HEK293 (cell line): ENCODE results near the gene UGT1A10.

ENCODE experiments used
- HOXA7 ChIP-seq: sonication (generic); formaldehyde crosslinking; IDR thresholded peaks from 2 replicates; pipeline ENCODE4 v1.8.1; 2022; ENCODE audit warnings: missing genetic modification reagents, borderline replicate concordance
- SCRT2 ChIP-seq: fragments of 450-650 bp; formaldehyde crosslinking; IDR thresholded peaks from 2 replicates; pipeline ENCODE4 v1.5.1; 2016; ENCODE audit warnings: missing biosample characterization, missing genetic modification characterization
- ZBTB48 ChIP-seq: fragments of 450-650 bp; formaldehyde crosslinking; IDR thresholded peaks from 2 replicates; pipeline ENCODE4 v1.5.1; 2016; ENCODE audit warnings: missing biosample characterization, missing genetic modification characterization
- ZNF350 ChIP-seq: fragments of 450-650 bp; formaldehyde crosslinking; IDR thresholded peaks from 2 replicates; pipeline ENCODE4 v1.5.0; 2017; ENCODE audit warnings: missing biosample characterization, mild to moderate bottlenecking, missing genetic modification characterization
- ZNF37A ChIP-seq: fragments of 450-650 bp; IDR thresholded peaks from 2 replicates; pipeline ENCODE4 v1.5.1; 2018; ENCODE audit warnings: missing biosample characterization, missing genetic modification characterization
- ZNF544 ChIP-seq: fragments of 450-650 bp; formaldehyde crosslinking; IDR thresholded peaks from 2 replicates; pipeline ENCODE4 v1.5.0; 2017; ENCODE audit warnings: missing biosample characterization, missing genetic modification characterization
- TF ChIP-seq, protein P1 (sequence below): fragments of 450-650 bp; formaldehyde crosslinking; IDR thresholded peaks from 2 replicates; pipeline ENCODE4 v1.5.1; 2016; ENCODE audit warnings: missing biosample characterization, missing genetic modification characterization, borderline replicate concordance
- TF ChIP-seq, protein P2 (sequence below): fragments of 450-650 bp; formaldehyde crosslinking; conservative IDR thresholded peaks from 2 replicates; pipeline ENCODE4 v1.5.1; 2016; ENCODE audit warnings: low read depth, missing biosample characterization, missing genetic modification characterization
- TF ChIP-seq, protein P3 (sequence below): fragments of 450-650 bp; formaldehyde crosslinking; IDR thresholded peaks from 2 replicates; pipeline ENCODE4 v1.5.1; 2016; ENCODE audit warnings: missing biosample characterization, missing genetic modification characterization, borderline replicate concordance
- TF ChIP-seq, protein P4 (sequence below): IDR thresholded peaks from 2 replicates; pipeline ENCODE4 v1.6.1; 2011; ENCODE audit warnings: mild to moderate bottlenecking, low read depth, low read length, borderline replicate concordance
- TF ChIP-seq, protein P5 (sequence below): fragments of 450-650 bp; formaldehyde crosslinking; IDR thresholded peaks from 2 replicates; pipeline ENCODE4 v1.5.1; 2017; ENCODE audit warnings: missing biosample characterization, missing genetic modification characterization
- TF ChIP-seq, protein P6 (sequence below): fragments of 450-650 bp; IDR thresholded peaks from 2 replicates; pipeline ENCODE4 v1.5.1; 2018; ENCODE audit warnings: missing biosample characterization, mild to moderate bottlenecking, missing genetic modification characterization

UGT1A10 gene

DNA sequence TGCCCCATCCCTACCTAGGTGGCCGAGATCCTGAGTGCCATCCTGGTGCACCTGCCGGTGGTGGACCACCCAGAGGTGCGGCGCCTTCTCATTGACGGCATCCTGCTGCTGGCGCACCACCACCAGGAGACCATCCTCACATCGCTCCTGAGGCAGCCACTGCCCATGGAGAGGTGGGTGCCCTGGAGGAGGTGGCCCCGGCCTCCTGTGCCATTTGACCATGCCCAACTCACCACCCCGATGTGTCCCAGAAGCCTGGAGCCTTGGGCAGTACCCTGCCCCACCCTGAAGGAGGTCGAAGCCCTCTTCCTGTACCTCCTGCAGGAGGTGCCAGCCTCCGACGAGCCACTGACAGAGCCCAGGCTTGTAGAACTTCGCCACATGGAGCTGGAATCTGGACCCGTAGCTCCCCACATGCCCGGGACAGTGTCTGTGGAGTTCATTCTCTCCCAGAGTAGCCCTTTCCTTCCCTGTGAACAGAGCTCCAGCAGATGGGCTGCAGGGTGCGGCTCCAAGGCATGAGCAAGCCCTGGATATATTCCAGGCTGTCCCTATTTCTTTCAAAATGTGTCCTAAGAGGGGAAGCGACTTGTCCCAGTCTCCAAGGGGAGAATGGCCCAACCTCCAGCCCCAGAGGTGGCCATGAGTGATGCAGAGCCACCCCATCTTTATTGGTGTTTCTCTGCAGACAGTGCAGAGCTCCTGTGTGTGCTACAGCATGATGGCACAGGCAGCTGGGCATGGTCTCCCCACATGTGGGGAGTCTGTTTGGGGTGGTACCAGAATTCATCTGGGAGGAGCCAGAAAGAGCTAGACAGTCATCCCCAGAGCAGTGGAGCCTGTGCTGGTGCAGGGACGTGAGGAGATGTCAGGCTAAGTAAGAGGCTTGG lies 183.9 kb downstream of the UGT1A10 start (continued):
- TF ChIP-seq, protein P1, sequence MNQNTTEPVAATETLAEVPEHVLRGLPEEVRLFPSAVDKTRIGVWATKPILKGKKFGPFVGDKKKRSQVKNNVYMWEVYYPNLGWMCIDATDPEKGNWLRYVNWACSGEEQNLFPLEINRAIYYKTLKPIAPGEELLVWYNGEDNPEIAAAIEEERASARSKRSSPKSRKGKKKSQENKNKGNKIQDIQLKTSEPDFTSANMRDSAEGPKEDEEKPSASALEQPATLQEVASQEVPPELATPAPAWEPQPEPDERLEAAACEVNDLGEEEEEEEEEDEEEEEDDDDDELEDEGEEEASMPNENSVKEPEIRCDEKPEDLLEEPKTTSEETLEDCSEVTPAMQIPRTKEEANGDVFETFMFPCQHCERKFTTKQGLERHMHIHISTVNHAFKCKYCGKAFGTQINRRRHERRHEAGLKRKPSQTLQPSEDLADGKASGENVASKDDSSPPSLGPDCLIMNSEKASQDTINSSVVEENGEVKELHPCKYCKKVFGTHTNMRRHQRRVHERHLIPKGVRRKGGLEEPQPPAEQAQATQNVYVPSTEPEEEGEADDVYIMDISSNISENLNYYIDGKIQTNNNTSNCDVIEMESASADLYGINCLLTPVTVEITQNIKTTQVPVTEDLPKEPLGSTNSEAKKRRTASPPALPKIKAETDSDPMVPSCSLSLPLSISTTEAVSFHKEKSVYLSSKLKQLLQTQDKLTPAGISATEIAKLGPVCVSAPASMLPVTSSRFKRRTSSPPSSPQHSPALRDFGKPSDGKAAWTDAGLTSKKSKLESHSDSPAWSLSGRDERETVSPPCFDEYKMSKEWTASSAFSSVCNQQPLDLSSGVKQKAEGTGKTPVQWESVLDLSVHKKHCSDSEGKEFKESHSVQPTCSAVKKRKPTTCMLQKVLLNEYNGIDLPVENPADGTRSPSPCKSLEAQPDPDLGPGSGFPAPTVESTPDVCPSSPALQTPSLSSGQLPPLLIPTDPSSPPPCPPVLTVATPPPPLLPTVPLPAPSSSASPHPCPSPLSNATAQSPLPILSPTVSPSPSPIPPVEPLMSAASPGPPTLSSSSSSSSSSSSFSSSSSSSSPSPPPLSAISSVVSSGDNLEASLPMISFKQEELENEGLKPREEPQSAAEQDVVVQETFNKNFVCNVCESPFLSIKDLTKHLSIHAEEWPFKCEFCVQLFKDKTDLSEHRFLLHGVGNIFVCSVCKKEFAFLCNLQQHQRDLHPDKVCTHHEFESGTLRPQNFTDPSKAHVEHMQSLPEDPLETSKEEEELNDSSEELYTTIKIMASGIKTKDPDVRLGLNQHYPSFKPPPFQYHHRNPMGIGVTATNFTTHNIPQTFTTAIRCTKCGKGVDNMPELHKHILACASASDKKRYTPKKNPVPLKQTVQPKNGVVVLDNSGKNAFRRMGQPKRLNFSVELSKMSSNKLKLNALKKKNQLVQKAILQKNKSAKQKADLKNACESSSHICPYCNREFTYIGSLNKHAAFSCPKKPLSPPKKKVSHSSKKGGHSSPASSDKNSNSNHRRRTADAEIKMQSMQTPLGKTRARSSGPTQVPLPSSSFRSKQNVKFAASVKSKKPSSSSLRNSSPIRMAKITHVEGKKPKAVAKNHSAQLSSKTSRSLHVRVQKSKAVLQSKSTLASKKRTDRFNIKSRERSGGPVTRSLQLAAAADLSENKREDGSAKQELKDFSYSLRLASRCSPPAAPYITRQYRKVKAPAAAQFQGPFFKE (tag by site-specific recombination): no peak
- TF ChIP-seq ZNF350 (tag by site-specific recombination): no peak
- TF ChIP-seq HOXA7: no peak
- TF ChIP-seq, protein P2, sequence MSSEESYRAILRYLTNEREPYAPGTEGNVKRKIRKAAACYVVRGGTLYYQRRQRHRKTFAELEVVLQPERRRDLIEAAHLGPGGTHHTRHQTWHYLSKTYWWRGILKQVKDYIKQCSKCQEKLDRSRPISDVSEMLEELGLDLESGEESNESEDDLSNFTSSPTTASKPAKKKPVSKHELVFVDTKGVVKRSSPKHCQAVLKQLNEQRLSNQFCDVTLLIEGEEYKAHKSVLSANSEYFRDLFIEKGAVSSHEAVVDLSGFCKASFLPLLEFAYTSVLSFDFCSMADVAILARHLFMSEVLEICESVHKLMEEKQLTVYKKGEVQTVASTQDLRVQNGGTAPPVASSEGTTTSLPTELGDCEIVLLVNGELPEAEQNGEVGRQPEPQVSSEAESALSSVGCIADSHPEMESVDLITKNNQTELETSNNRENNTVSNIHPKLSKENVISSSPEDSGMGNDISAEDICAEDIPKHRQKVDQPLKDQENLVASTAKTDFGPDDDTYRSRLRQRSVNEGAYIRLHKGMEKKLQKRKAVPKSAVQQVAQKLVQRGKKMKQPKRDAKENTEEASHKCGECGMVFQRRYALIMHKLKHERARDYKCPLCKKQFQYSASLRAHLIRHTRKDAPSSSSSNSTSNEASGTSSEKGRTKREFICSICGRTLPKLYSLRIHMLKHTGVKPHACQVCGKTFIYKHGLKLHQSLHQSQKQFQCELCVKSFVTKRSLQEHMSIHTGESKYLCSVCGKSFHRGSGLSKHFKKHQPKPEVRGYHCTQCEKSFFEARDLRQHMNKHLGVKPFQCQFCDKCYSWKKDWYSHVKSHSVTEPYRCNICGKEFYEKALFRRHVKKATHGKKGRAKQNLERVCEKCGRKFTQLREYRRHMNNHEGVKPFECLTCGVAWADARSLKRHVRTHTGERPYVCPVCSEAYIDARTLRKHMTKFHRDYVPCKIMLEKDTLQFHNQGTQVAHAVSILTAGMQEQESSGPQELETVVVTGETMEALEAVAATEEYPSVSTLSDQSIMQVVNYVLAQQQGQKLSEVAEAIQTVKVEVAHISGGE (tag by site-specific recombination): no peak
- TF ChIP-seq, protein P3, sequence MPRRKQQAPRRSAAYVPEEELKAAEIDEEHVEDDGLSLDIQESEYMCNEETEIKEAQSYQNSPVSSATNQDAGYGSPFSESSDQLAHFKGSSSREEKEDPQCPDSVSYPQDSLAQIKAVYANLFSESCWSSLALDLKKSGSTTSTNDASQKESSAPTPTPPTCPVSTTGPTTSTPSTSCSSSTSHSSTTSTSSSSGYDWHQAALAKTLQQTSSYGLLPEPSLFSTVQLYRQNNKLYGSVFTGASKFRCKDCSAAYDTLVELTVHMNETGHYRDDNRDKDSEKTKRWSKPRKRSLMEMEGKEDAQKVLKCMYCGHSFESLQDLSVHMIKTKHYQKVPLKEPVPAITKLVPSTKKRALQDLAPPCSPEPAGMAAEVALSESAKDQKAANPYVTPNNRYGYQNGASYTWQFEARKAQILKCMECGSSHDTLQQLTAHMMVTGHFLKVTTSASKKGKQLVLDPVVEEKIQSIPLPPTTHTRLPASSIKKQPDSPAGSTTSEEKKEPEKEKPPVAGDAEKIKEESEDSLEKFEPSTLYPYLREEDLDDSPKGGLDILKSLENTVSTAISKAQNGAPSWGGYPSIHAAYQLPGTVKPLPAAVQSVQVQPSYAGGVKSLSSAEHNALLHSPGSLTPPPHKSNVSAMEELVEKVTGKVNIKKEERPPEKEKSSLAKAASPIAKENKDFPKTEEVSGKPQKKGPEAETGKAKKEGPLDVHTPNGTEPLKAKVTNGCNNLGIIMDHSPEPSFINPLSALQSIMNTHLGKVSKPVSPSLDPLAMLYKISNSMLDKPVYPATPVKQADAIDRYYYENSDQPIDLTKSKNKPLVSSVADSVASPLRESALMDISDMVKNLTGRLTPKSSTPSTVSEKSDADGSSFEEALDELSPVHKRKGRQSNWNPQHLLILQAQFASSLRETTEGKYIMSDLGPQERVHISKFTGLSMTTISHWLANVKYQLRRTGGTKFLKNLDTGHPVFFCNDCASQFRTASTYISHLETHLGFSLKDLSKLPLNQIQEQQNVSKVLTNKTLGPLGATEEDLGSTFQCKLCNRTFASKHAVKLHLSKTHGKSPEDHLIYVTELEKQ (tag by site-specific recombination): no peak
- TF ChIP-seq, protein P4, sequence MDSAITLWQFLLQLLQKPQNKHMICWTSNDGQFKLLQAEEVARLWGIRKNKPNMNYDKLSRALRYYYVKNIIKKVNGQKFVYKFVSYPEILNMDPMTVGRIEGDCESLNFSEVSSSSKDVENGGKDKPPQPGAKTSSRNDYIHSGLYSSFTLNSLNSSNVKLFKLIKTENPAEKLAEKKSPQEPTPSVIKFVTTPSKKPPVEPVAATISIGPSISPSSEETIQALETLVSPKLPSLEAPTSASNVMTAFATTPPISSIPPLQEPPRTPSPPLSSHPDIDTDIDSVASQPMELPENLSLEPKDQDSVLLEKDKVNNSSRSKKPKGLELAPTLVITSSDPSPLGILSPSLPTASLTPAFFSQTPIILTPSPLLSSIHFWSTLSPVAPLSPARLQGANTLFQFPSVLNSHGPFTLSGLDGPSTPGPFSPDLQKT: no peak
- TF ChIP-seq, protein P5, sequence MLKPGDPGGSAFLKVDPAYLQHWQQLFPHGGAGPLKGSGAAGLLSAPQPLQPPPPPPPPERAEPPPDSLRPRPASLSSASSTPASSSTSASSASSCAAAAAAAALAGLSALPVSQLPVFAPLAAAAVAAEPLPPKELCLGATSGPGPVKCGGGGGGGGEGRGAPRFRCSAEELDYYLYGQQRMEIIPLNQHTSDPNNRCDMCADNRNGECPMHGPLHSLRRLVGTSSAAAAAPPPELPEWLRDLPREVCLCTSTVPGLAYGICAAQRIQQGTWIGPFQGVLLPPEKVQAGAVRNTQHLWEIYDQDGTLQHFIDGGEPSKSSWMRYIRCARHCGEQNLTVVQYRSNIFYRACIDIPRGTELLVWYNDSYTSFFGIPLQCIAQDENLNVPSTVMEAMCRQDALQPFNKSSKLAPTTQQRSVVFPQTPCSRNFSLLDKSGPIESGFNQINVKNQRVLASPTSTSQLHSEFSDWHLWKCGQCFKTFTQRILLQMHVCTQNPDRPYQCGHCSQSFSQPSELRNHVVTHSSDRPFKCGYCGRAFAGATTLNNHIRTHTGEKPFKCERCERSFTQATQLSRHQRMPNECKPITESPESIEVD (tag by site-specific recombination): no peak
- no peak for TF ChIP-seq SCRT2 (tag by site-specific recombination)
- no peak for TF ChIP-seq ZBTB48 (tag by site-specific recombination)
- no peak for TF ChIP-seq ZNF37A (tag by site-specific recombination)
- TF ChIP-seq, protein P6, sequence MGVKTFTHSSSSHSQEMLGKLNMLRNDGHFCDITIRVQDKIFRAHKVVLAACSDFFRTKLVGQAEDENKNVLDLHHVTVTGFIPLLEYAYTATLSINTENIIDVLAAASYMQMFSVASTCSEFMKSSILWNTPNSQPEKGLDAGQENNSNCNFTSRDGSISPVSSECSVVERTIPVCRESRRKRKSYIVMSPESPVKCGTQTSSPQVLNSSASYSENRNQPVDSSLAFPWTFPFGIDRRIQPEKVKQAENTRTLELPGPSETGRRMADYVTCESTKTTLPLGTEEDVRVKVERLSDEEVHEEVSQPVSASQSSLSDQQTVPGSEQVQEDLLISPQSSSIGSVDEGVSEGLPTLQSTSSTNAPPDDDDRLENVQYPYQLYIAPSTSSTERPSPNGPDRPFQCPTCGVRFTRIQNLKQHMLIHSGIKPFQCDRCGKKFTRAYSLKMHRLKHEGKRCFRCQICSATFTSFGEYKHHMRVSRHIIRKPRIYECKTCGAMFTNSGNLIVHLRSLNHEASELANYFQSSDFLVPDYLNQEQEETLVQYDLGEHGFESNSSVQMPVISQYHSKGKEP (tag by site-specific recombination): no peak
- no peak for TF ChIP-seq ZNF544 (tag by site-specific recombination)
